Mucosa of rectum (tissue), 2 donors: ENCODE measurements around the gene CNTNAP4.

Experiments used
- H3K27ac ChIP-seq, 2 donors: one replicate each; pipeline ENCODE4 v1.7.0; 2013; ENCODE audit warnings: inconsistent platforms in 2 of 2, low read depth in 2 of 2, low read length in 2 of 2
- H3K27me3 ChIP-seq, 2 donors: one replicate each; pipeline ENCODE4 v1.7.0; 2013; ENCODE audit warnings: low read length in 2 of 2; ENCODE audit not compliant: control insufficient read depth in 2 of 2, insufficient read depth in 2 of 2
- H3K36me3 ChIP-seq, 2 donors: one replicate each; pipeline ENCODE4 v1.7.0; 2013; ENCODE audit warnings: low read length in 2 of 2; ENCODE audit not compliant: control insufficient read depth in 2 of 2, insufficient read depth in 2 of 2
- H3K4me1 ChIP-seq, 2 donors: one replicate each; pipeline ENCODE4 v1.7.0; 2013; ENCODE audit warnings: low read length in 2 of 2, mild to moderate bottlenecking in 1 of 2; ENCODE audit not compliant: control insufficient read depth in 2 of 2, insufficient read depth in 2 of 2
- H3K4me3 ChIP-seq, 2 donors: one replicate each; pipeline ENCODE4 v1.7.0; 2013; ENCODE audit warnings: low read length in 2 of 2
- H3K9ac ChIP-seq, 2 donors: one replicate each; pipeline ENCODE4 v1.7.0; 2013; ENCODE audit warnings: low read length in 2 of 2, low read depth in 1 of 2, mild to moderate bottlenecking in 1 of 2
- H3K9me3 ChIP-seq, 2 donors: one replicate each; pipeline ENCODE4 v1.7.0; 2013; ENCODE audit warnings: low read length in 2 of 2; ENCODE audit not compliant: control insufficient read depth in 2 of 2
- donor health status: healthy.
- donor health status: Normal muscosa, but diverticular disease.

CNTNAP4 gene

DNA sequence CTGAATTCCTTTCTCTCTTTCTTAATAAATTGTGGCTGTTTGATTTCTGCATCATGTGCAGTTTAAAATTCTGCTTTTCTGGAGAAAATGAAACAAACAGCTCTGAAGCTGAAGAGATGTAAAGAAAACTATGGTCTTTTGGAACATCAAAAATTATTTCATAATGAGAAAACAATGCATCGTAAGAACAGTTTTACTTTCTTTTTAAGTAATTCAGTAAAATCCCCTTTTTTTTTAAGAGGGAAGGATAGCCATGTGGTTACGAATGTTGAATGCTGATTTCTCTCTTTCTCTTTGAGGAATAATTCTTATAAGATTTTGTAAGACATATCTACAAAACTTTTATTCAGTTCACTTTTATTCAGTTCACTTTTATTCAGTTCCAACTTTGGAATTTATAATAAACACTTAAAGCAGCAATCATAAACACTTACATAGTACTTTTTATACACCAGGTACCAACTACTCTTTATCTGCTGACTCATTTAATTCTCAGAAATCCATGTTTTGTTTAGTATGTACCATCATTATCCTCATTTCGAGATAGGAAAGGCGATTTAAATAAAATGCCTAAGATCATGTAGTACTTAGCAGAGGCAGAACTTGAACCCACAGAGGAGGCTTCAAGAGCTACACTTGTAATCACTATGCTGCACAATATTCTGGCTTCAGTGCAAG lies 26.6 kb downstream of the CNTNAP4 start:
- Histone ChIP-seq H3K9me3 (no peaks in the 10 kb centered on the region), H3K4me1 (no peaks in the 10 kb centered on the region), H3K27me3 (no peaks in the 10 kb centered on the region), H3K36me3 (no peaks in the 10 kb centered on the region), H3K9ac (no peak overlapping the region), H3K27ac (no peak overlapping the region), H3K4me3 (no peak overlapping the region)

DNA sequence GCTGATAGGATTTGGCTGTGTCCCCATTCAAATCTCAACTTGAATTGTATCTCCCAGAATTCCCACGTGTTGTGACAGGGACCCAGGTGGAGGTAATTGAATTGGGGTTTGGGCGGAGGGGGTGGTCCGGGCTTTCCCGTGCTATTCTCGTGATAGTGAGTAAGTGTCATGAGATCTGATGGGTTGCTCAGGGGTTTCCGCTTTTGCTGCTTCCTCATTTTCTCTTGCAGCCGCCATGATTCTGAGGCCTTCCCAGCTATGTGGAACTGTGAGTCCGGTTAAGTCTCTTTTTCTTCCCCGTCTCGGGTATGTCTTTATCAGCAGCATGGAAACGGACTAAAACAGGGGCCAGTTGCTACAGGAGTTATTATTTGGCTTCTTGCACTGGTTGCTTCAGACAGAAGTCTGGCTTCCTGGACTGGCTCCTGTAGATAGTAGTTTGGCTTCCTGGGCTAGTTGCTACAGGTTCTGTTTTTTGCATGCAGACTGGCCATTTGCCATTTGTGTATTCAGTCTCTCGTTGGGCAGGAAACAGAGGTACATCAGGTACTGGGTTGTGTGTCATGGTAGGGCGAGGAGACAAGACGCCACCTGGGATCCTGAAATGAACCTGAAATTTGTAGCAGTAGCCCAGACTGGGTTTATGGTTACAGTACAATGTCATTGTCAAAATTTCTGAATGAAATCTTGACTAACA lies 32.6 kb downstream of the CNTNAP4 start:
- no peak overlapping the region for H3K9ac ChIP-seq
- no peaks in the 10 kb centered on the region for H3K9me3 ChIP-seq
- no peak overlapping the region for H3K27ac ChIP-seq
- H3K27me3 ChIP-seq: no peaks in the 10 kb centered on the region
- no peaks in the 10 kb centered on the region for H3K36me3 ChIP-seq
- H3K4me3 ChIP-seq: no peak overlapping the region
- H3K4me1 ChIP-seq: no peaks in the 10 kb centered on the region

DNA sequence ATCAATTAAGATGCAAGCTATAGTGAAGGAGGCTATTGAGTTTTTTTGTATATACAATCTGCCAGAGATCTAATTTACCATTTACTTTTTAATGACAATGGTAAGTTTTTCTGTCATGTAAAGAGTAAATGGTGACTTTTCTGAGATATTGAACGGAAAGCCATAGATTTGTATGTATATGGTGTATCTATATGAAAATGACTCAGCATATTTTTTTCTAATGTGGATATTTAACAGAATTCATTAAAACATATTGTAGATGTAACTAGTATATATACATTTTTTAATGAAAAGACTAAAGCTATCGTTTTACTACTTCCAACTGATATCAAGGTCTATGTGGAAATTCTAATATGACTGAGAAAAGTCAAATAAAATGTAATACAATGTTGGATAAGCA lies 34.1 kb downstream of the CNTNAP4 start:
- no peaks in the 10 kb centered on the region for H3K4me1 ChIP-seq
- no peaks in the 10 kb centered on the region for H3K27me3 ChIP-seq
- H3K9me3 ChIP-seq: no peaks in the 10 kb centered on the region
- no peaks in the 10 kb centered on the region for H3K36me3 ChIP-seq
- H3K27ac ChIP-seq: no peak overlapping the region
- no peak overlapping the region for H3K4me3 ChIP-seq
- no peak overlapping the region for H3K9ac ChIP-seq

DNA sequence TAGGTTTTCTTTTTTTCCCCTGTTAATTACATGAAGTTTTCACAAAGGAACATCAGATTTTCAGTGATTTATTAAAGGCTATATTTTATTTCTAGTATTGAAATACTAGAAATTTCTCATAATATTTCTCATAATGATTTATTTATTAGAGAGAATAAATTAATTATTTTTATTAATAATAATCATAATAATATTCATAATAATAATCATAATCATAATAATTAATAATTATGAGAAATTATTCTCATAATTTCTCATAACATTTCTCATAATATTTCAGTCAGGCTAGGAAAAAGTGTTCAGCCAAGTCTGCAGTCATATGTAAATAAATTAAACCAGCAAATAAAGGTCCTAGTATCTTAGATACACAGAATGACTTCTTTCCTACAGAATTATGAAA lies 41.4 kb downstream of the CNTNAP4 start:
- Histone ChIP-seq H3K36me3 (no peaks in the 10 kb centered on the region), H3K27me3 (no peaks in the 10 kb centered on the region), H3K9ac (no peak overlapping the region), H3K9me3 (no peaks in the 10 kb centered on the region), H3K27ac (no peak overlapping the region), H3K4me1 (no peaks in the 10 kb centered on the region), H3K4me3 (no peak overlapping the region)

DNA sequence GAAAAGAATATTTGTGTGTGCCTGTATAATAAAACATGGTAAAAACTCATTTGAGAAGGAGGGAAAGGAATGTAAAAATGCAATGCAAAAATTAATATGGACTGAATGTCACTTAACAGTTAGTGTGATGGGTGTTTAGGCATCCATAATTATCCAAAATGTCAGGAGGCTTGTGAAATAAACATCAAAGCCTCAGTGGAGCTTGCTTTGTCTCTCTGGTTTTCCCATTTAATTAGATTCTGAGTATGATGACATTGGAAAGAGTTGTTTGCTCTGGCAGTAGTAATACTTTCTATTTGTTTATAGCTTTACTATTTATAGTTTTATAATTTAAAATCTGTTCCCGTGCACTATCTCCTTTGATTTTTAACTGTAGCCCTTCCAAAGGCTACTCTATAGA lies 51.9 kb downstream of the CNTNAP4 start:
- Histone ChIP-seq H3K4me1 (no peaks in the 10 kb centered on the region), H3K27me3 (no peaks in the 10 kb centered on the region), H3K27ac (no peak overlapping the region), H3K36me3 (no peaks in the 10 kb centered on the region), H3K4me3 (no peak overlapping the region), H3K9me3 (no peaks in the 10 kb centered on the region), H3K9ac (no peak overlapping the region)

DNA sequence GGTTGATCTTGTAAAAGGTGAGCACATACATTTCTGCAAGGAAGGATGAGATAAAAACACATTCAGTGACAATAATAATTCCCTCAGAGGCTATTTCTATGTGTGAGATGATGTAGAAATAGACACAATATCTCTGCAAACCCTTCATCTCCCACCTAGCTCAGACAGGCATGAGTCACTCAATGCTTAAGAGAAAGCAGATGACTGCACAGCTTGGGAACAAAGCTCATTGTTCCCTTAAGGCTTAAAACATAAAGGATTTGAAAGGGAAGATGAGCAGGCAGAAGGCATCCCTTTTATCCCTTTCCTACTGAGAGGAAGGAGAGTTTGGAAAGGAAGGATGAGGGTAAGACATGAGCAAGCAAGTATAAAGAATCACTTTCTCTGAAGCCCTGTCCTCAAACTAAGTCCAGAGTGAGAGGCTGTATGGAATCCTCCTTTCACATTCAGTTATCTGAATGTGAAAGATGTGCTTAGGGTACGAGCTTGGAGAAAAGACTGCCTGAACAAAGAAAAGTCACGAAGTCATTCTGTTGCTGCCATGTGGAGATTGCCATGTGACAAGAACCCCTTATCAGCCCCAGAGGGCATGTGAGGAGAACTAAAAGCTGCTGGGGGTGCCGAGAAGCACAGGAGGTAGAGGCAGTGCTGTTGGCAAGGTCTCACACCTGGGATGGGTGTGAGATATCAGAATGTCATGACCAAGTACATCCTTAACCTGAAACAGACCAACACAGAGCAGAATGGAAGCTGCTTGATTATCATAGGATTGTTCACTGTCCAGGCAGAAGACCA lies 58.2 kb downstream of the CNTNAP4 start:
- no peaks in the 10 kb centered on the region for H3K9me3 ChIP-seq
- H3K36me3 ChIP-seq: no peaks in the 10 kb centered on the region
- no peaks in the 10 kb centered on the region for H3K4me1 ChIP-seq
- no peaks in the 10 kb centered on the region for H3K27me3 ChIP-seq
- H3K4me3 ChIP-seq: no peak overlapping the region
- H3K27ac ChIP-seq: no peak overlapping the region
- H3K9ac ChIP-seq: no peak overlapping the region

DNA sequence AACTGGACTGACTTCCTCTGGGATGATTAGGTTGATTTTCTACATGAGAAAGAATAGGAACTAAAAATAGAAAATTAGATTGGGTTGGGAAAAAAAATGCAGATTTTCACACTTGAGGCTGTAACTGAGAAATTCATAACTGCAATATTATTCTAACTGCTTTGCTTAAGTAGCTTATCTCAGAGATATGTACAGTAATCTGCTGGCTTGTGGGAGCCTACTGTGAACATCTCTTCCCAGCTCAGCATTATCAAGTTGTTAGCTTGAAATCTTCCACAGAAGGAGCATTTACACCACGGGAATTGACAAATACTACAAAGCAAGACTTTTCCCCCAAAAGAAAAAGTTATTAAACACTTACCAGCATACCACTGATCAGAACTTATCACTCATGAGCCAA lies 58.9 kb downstream of the CNTNAP4 start:
- H3K36me3 ChIP-seq: no peaks in the 10 kb centered on the region
- no peaks in the 10 kb centered on the region for H3K27me3 ChIP-seq
- H3K27ac ChIP-seq: no peak overlapping the region

DNA sequence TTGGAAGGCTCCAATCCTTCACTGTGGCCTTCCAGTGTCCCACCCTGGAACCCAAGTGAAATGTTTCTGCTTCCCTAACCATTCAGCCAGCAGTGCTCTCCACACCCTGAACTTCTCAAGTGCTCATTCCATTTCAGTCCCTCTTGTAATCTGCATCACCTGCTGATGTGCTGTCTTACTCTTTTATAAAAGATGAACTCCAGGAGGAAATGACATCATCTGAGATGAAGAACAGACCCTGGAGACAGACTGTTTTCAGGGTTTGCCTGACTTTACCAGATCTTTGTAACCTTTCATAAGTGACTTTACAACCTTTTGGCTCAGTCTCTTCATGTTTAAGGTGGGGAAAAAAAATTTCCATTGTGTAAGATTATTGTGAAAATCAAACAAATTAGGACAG lies 61.3 kb downstream of the CNTNAP4 start:
- Histone ChIP-seq H3K4me1 (no peaks in the 10 kb centered on the region), H3K27me3 (no peaks in the 10 kb centered on the region), H3K9me3 (no peaks in the 10 kb centered on the region), H3K27ac (no peak overlapping the region), H3K36me3 (no peaks in the 10 kb centered on the region), H3K4me3 (no peak overlapping the region), H3K9ac (no peak overlapping the region)

More for the DNA sequence above, 58.9 kb downstream of the CNTNAP4 start:
- H3K9ac ChIP-seq: no peak overlapping the region
- no peak overlapping the region for H3K4me3 ChIP-seq
- H3K4me1 ChIP-seq: no peaks in the 10 kb centered on the region
- no peaks in the 10 kb centered on the region for H3K9me3 ChIP-seq

DNA sequence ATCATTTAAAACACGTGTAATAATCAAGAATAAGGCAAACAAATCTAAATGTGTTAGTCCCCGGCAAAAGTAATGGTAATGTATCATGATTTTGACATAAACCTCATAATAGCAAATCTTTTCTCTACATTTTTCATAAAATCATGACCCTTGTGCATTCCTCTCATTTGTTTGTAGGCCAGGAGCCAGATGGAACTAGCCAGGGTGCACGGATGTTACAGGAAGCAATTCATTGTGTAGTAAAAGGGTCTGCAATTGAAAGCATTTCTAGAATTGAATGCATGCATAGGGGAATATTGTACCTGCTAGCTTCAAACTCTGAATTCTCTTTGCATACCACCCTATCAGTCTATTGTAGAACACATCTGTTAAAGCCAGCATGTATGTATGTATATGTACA lies 66.6 kb downstream of the CNTNAP4 start:
- Histone ChIP-seq H3K9ac (no peak overlapping the region), H3K27me3 (no peaks in the 10 kb centered on the region), H3K4me1 (no peaks in the 10 kb centered on the region), H3K9me3 (no peaks in the 10 kb centered on the region), H3K36me3 (no peaks in the 10 kb centered on the region), H3K4me3 (no peak overlapping the region), H3K27ac (no peak overlapping the region)

DNA sequence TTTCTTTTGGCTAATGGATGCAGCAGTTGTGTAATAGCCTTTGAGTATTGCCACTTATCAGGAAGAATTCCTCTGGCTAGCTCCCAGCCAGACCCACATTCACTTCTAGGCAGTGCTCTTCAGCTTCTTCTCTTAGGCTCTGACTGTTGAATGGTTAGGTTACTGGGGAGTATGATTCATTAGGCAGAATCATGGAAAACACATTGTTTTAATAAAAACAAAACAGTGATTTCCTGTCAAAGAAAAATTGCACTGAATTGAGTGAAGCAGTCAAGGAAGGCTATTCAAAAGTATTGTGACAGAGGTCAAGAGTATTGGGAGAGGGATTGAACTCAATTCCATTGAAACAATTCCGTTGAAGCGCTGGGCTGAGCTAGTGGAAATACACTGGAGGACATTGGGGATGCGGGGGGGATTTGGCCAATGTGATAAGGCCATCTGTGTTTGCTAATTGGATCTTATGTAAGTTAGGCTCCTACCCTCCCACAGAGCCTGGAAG lies 68.0 kb downstream of the CNTNAP4 start:
- Histone ChIP-seq H3K27ac (no peak overlapping the region), H3K9ac (no peak overlapping the region), H3K4me3 (no peak overlapping the region), H3K9me3 (no peaks in the 10 kb centered on the region), H3K36me3 (no peaks in the 10 kb centered on the region), H3K27me3 (no peaks in the 10 kb centered on the region), H3K4me1 (no peaks in the 10 kb centered on the region)
